Measurements from ENCODE around the gene SMG7. TPM values are rescaled to one million over a fixed set of nuclear protein-coding genes. Genes with fewer than 3 reads are reported as not detected.

Gene SMG7
- total and polyA plus RNA-seq, 10 of the 15 experiments (the other 5 are each of a cell fraction or from before 2014, with no cell fraction given), result 9.5 to 65.4 (median 42.7) TPM

DNA sequence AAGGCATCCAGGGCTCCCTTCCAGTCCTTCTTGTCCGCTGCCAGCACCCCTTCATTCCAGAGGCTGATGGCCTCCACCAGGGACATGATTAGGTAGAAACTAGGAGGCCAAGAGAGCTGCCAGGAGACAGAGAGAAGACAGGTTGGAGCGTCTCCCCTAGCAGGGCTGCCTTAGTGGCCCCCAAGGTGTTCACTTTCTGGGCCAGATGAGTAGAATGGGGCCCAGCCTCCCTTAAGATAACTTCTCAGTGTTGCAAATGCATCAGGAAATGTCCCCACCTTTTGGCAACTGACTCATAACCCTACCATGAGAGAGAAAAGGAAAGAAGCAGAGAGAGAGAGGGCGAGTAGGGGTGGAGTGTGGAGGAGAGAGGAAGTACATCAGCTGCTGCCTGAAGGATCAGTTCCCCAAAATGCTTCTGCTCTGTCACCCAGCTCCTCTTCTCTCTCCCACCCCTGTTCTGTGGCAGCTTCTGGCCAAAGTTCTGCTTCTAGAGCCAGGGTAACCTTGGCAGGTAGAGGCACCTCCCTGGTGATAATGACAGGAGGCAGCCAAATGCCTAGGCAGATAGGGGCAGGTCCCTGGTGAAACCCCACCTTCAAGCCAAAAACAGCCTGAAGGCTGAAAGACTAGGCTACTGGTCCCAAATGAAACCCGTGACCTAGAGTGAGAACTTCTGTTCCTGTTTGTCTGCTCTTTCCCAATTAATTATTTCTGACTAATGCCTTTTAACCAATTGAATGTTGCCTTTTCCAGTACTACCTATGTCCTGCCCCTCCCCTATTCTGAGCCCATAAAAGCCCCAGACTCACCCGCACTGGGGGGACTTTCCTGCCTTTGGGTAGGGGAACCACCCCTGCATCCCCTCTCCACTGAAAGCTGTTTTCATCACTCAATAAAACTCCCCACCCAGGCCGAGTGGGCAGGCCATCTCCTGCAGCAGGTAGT, 118.2 kb downstream of the SMG7 start, which contains the start of gene NCF2 (continued):
- TF ChIP-seq CBFB (IDR thresholded peaks at IDR 0.05; ENCODE audit: low read depth) (peak; percentile 68), RAD51 (IDR thresholded peaks at IDR 0.05) (peak; percentile 67), SP1 (IDR thresholded peaks at IDR 0.05; ENCODE audit: low read depth, low read length) (peak; percentile 78), HDAC2 (IDR thresholded peaks at IDR 0.05) (no peak), SPI1 (IDR thresholded peaks at IDR 0.05; ENCODE audit: borderline replicate concordance, insufficient read depth, low read depth, low read length) (peak; percentile 99), MYB (IDR thresholded peaks at IDR 0.05; ENCODE audit: borderline replicate concordance, low read depth, low read length) (no peak), RUNX3 (IDR thresholded peaks at IDR 0.05; ENCODE audit: low read length) (peak; percentile 90), CBX5 (IDR thresholded peaks at IDR 0.05; ENCODE audit: low read depth) (peak; percentile 87; the same call in 1 of the 2 replicates), GABPA (IDR thresholded peaks at IDR 0.05; ENCODE audit: low read depth) (peak; percentile 16; the same call in 1 of the 2 replicates), CREM (IDR thresholded peaks at IDR 0.05; ENCODE audit: low read depth) (peak; percentile 86), SMAD1 (IDR thresholded peaks at IDR 0.05; ENCODE audit: low read depth, partially characterized antibody) (peak; percentile 71), ETV6 (conservative IDR thresholded peaks at IDR 0.05 in 1 of 2, IDR thresholded peaks at IDR 0.05 in 1 of 2; ENCODE audit: borderline replicate concordance in 1 of 2, low read depth in 1 of 2) (peak in 1 of 2 experiments; percentile 99; a peak in 2 of 4 replicates), SMAD5 (IDR thresholded peaks at IDR 0.05; ENCODE audit: low read depth) (peak; percentile 84), CHD2 (IDR thresholded peaks at IDR 0.05; ENCODE audit: borderline replicate concordance, low read depth, low read length) (no peak), IRF4 (IDR thresholded peaks at IDR 0.05; ENCODE audit: low read depth, low read length) (peak; percentile 100), IKZF1 (conservative IDR thresholded peaks at IDR 0.05) (peak; percentile 99)
- TF ChIP-seq, protein P1, sequence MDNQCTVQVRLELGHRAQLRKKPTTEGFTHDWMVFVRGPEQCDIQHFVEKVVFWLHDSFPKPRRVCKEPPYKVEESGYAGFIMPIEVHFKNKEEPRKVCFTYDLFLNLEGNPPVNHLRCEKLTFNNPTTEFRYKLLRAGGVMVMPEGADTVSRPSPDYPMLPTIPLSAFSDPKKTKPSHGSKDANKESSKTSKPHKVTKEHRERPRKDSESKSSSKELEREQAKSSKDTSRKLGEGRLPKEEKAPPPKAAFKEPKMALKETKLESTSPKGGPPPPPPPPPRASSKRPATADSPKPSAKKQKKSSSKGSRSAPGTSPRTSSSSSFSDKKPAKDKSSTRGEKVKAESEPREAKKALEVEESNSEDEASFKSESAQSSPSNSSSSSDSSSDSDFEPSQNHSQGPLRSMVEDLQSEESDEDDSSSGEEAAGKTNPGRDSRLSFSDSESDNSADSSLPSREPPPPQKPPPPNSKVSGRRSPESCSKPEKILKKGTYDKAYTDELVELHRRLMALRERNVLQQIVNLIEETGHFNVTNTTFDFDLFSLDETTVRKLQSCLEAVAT (IDR thresholded peaks at IDR 0.05), result peak; percentile 91
- TF ChIP-seq, protein P2, sequence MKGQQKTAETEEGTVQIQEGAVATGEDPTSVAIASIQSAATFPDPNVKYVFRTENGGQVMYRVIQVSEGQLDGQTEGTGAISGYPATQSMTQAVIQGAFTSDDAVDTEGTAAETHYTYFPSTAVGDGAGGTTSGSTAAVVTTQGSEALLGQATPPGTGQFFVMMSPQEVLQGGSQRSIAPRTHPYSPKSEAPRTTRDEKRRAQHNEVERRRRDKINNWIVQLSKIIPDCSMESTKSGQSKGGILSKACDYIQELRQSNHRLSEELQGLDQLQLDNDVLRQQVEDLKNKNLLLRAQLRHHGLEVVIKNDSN (IDR thresholded peaks at IDR 0.05; ENCODE audit: borderline replicate concordance, extremely low read length, insufficient read depth, low read depth, low read length), result no peak
- TF ChIP-seq, protein P3, sequence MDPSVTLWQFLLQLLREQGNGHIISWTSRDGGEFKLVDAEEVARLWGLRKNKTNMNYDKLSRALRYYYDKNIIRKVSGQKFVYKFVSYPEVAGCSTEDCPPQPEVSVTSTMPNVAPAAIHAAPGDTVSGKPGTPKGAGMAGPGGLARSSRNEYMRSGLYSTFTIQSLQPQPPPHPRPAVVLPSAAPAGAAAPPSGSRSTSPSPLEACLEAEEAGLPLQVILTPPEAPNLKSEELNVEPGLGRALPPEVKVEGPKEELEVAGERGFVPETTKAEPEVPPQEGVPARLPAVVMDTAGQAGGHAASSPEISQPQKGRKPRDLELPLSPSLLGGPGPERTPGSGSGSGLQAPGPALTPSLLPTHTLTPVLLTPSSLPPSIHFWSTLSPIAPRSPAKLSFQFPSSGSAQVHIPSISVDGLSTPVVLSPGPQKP (IDR thresholded peaks at IDR 0.05; ENCODE audit: low read depth, low read length), result no peak
- TF ChIP-seq, protein P4, sequence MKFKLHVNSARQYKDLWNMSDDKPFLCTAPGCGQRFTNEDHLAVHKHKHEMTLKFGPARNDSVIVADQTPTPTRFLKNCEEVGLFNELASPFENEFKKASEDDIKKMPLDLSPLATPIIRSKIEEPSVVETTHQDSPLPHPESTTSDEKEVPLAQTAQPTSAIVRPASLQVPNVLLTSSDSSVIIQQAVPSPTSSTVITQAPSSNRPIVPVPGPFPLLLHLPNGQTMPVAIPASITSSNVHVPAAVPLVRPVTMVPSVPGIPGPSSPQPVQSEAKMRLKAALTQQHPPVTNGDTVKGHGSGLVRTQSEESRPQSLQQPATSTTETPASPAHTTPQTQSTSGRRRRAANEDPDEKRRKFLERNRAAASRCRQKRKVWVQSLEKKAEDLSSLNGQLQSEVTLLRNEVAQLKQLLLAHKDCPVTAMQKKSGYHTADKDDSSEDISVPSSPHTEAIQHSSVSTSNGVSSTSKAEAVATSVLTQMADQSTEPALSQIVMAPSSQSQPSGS (IDR thresholded peaks at IDR 0.05; ENCODE audit: low read length), result peak; percentile 94
- TF ChIP-seq, protein P5, sequence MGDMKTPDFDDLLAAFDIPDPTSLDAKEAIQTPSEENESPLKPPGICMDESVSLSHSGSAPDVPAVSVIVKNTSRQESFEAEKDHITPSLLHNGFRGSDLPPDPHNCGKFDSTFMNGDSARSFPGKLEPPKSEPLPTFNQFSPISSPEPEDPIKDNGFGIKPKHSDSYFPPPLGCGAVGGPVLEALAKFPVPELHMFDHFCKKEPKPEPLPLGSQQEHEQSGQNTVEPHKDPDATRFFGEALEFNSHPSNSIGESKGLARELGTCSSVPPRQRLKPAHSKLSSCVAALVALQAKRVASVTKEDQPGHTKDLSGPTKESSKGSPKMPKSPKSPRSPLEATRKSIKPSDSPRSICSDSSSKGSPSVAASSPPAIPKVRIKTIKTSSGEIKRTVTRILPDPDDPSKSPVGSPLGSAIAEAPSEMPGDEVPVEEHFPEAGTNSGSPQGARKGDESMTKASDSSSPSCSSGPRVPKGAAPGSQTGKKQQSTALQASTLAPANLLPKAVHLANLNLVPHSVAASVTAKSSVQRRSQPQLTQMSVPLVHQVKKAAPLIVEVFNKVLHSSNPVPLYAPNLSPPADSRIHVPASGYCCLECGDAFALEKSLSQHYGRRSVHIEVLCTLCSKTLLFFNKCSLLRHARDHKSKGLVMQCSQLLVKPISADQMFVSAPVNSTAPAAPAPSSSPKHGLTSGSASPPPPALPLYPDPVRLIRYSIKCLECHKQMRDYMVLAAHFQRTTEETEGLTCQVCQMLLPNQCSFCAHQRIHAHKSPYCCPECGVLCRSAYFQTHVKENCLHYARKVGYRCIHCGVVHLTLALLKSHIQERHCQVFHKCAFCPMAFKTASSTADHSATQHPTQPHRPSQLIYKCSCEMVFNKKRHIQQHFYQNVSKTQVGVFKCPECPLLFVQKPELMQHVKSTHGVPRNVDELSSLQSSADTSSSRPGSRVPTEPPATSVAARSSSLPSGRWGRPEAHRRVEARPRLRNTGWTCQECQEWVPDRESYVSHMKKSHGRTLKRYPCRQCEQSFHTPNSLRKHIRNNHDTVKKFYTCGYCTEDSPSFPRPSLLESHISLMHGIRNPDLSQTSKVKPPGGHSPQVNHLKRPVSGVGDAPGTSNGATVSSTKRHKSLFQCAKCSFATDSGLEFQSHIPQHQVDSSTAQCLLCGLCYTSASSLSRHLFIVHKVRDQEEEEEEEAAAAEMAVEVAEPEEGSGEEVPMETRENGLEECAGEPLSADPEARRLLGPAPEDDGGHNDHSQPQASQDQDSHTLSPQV (IDR thresholded peaks at IDR 0.05), result no peak

Data from GM12878 (cell line).